HCT116 (cell line): ENCODE results near the gene SPATA19. TPM values are rescaled to one million over a fixed set of nuclear protein-coding genes. Genes with fewer than 3 reads are reported as not detected.
"Not testable (repeated sequence)": the region's sequence is repeated elsewhere in the genome, so short reads cannot be mapped to it uniquely, and the experiment has no call there.

Source experiments
- ATAC-seq: fragments of 200-7000 bp; cut with Tn5 transposase; 2 replicates; pipeline ENCODE4 v1.9.1; 2020; ENCODE audit warnings: mild to moderate bottlenecking, moderate library complexity
- BruUV-seq: library from RNA; stranded (reverse); fragments of 400-500 nt; replicated peaks from 2 replicates; lab custom pipeline; 2021; lab: Mats Ljungman, UMichigan
- CTCF ChIA-PET: fragments of 300-600 bp; sonication (Branson Sonifier 250); formaldehyde crosslinking; loops from one replicate; lab custom pipeline; 2021; ENCODE audit warnings: antibody characterized with exemption; lab: Charles Lee
- POLR2A ChIA-PET: fragments of 300-600, 350-600 bp; sonication (Branson Sonifier 250); formaldehyde crosslinking; loops from one replicate; lab custom pipeline; 2021; ENCODE audit warnings: antibody characterized with exemption; lab: Charles Lee
- RAD21 ChIA-PET, 2 experiments: fragments of 300-600 bp; sonication (Branson Sonifier 250); formaldehyde crosslinking; loops; one replicate each; lab custom pipeline; 2023; ENCODE audit warnings: low total read pairs in 2 of 2; ENCODE audit not compliant: uncharacterized antibody in 2 of 2, unreplicated experiment in 2 of 2, low non-redundant PET in 1 of 2; lab: Charles Lee
- DNase-seq: peaks from one replicate; pipeline ENCODE4 v3.0.0-alpha.2; 2010; ENCODE audit warnings: low read depth, low spot score
- H2AFZ ChIP-seq: fragments of 200-600 bp; shearing (Covaris generic), sonication (generic); 2 replicates; pipeline ENCODE4 v1.6.1; 2017; ENCODE audit warnings: low read depth, mixed run types, mixed read lengths, antibody characterized with exemption, low read length; ENCODE audit not compliant: poor library complexity, severe bottlenecking
- H3K27ac ChIP-seq: 2 replicates; pipeline ENCODE4 v1.5.1; 2012; ENCODE audit warnings: low read depth, low read length
- H3K27me3 ChIP-seq: fragments of 200-600 bp; sonication (generic); 2 replicates; pipeline ENCODE4 v1.6.1; 2016; ENCODE audit warnings: mixed run types, low read length, mixed read lengths; ENCODE audit not compliant: insufficient read depth
- H3K36me3 ChIP-seq, 2 experiments: fragments of 200-500 bp in 1 of 2; fragments of 200-600 bp in 1 of 2; sonication (Bioruptor generic) in 1 of 2; sonication (generic) in 1 of 2; 2 replicates each; pipeline versions ENCODE4 v1.5.1 to v1.6.1; 2014 to 2016; ENCODE audit warnings: low read length in 2 of 2, inconsistent platforms in 1 of 2, mixed read lengths in 1 of 2, mixed run types in 1 of 2; ENCODE audit not compliant: insufficient read depth in 2 of 2, control insufficient read depth in 1 of 2
- H3K4me1 ChIP-seq, 2 experiments: fragments of 200-600 bp in 1 of 2; sonication (generic) in 1 of 2; 2 replicates each; pipeline versions ENCODE4 v1.5.1 to v1.6.1; 2012 to 2017; ENCODE audit warnings: low read length in 2 of 2, inconsistent platforms in 1 of 2, mild to moderate bottlenecking in 1 of 2, mixed read lengths in 1 of 2, mixed run types in 1 of 2, moderate library complexity in 1 of 2; ENCODE audit not compliant: insufficient read depth in 2 of 2, control insufficient read depth in 1 of 2
- H3K4me2 ChIP-seq: fragments of 200-600 bp; sonication (generic); 2 replicates; pipeline ENCODE4 v1.6.1; 2017; ENCODE audit warnings: mixed run types, low read length, mixed read lengths
- H3K4me3 ChIP-seq, 2 experiments: fragments of 200-600 bp in 1 of 2; sonication (generic) in 1 of 2; replicated peaks in 1 of 2; 2 replicates each; pipeline ENCODE4 v1.5.1; 2011 to 2016; ENCODE audit warnings: low read length in 2 of 2, control low read depth in 1 of 2, low read depth in 1 of 2, mild to moderate bottlenecking in 1 of 2, mixed read lengths in 1 of 2, mixed run types in 1 of 2
- H3K79me2 ChIP-seq: fragments of 200-600 bp; sonication (generic); 2 replicates; pipeline ENCODE4 v1.6.1; 2017; ENCODE audit warnings: mild to moderate bottlenecking, mixed run types, low read length, moderate library complexity, mixed read lengths; ENCODE audit not compliant: insufficient read depth
- H3K9ac ChIP-seq: fragments of 200-600 bp; sonication (generic); 2 replicates; pipeline ENCODE4 v1.6.1; 2016; ENCODE audit warnings: low read length, mixed read lengths
- H3K9me2 ChIP-seq: fragments of 200-600 bp; sonication (generic), shearing (Covaris generic); 2 replicates; pipeline ENCODE4 v1.6.1; 2017; ENCODE audit warnings: mixed run types, mild to moderate bottlenecking, moderate library complexity; ENCODE audit not compliant: insufficient read depth
- H3K9me3 ChIP-seq, 2 experiments: fragments of 200-500 bp in 1 of 2; fragments of 200-600 bp in 1 of 2; sonication (Bioruptor generic) in 1 of 2; sonication (generic) in 1 of 2; 2 replicates each; pipeline ENCODE4 v1.6.1; 2014 to 2017; ENCODE audit warnings: low read length in 2 of 2, mixed read lengths in 2 of 2, inconsistent platforms in 1 of 2, low read depth in 1 of 2, mild to moderate bottlenecking in 1 of 2, mixed run types in 1 of 2, moderate library complexity in 1 of 2; ENCODE audit not compliant: control insufficient read depth in 1 of 2, insufficient read depth in 1 of 2
- H4K20me1 ChIP-seq: fragments of 200-600 bp; sonication (generic), shearing (Covaris generic); 2 replicates; pipeline ENCODE4 v1.6.1; 2017; ENCODE audit warnings: mixed run types, mild to moderate bottlenecking, moderate library complexity; ENCODE audit not compliant: insufficient read depth
- CBX3 ChIP-seq: IDR thresholded peaks from 2 replicates; pipeline ENCODE4 v1.6.1; 2012; ENCODE audit warnings: low read depth
- EZH2 ChIP-seq: fragments of 200-600 bp; sonication (generic); IDR thresholded peaks from 2 replicates; pipeline ENCODE4 v1.6.1; 2017; ENCODE audit warnings: antibody characterized with exemption, mixed run types
- EZH2phosphoT487 ChIP-seq: fragments of 200-600 bp; IDR thresholded peaks from 2 replicates; pipeline ENCODE4 v1.6.1; 2018; ENCODE audit warnings: antibody characterized with exemption, borderline replicate concordance
- FOSL1 ChIP-seq: IDR thresholded peaks from 2 replicates; pipeline ENCODE4 v1.6.1; 2012; ENCODE audit warnings: low read depth
- JUND ChIP-seq: IDR thresholded peaks from 2 replicates; pipeline ENCODE4 v1.6.1; 2012
- MAX ChIP-seq: IDR thresholded peaks from 2 replicates; pipeline ENCODE4 v1.6.1; 2012
- POLR2AphosphoS5 ChIP-seq: IDR thresholded peaks from 2 replicates; pipeline ENCODE4 v1.6.1; 2011; ENCODE audit warnings: mild to moderate bottlenecking, low read depth, low read length, moderate library complexity
- SIN3A ChIP-seq: IDR thresholded peaks from 2 replicates; pipeline ENCODE4 v1.6.1; 2012; ENCODE audit warnings: low read depth
- SRF ChIP-seq: IDR thresholded peaks from 2 replicates; pipeline ENCODE4 v1.6.1; 2012; ENCODE audit warnings: low read depth
- TCF7L2 ChIP-seq: IDR thresholded peaks from 2 replicates; pipeline ENCODE4 v1.7.0; 2011; ENCODE audit warnings: borderline replicate concordance, inconsistent platforms; ENCODE audit not compliant: insufficient read depth, insufficient read length; ENCODE audit errors: extremely low read depth
- YY1 ChIP-seq: IDR thresholded peaks from 2 replicates; pipeline ENCODE4 v1.6.1; 2011; ENCODE audit warnings: low read length, low read depth, moderate library complexity, mild to moderate bottlenecking; ENCODE audit not compliant: insufficient replicate concordance; ENCODE audit errors: extremely low read depth
- ZFX ChIP-seq: fragments of 450-650 bp; IDR thresholded peaks from 2 replicates; pipeline ENCODE4 v1.6.1; 2017
- ZNF274 ChIP-seq: fragments of 200-500 bp; sonication (Bioruptor generic); IDR thresholded peaks from 2 replicates; pipeline ENCODE4 v1.6.1; 2014; ENCODE audit warnings: mild to moderate bottlenecking, low read depth, low read length, inconsistent platforms
- intact Hi-C: fragments of 100-400 bp; cut with micrococcal nuclease; formaldehyde crosslinking; loops from 2 replicates; pipeline ENCODE4 v1.10.0; 2022
- total RNA-seq: library from RNA; stranded (reverse); gene quantifications from one replicate; pipeline ENCODE4 v1.2.1, GENCODE V29; 2021; ENCODE audit not compliant: unreplicated experiment

Gene SPATA19
- total RNA-seq, 1 experiment from 2014 or later = not detected

- intact Hi-C loops, H3K9me3 ChIP-seq, H4K20me1 ChIP-seq, BruUV-seq, H3K9ac ChIP-seq, H3K27ac ChIP-seq, H3K9me2 ChIP-seq, RAD21 ChIA-PET, H3K4me2 ChIP-seq, DNase-seq, H3K4me1 ChIP-seq, H3K27me3 ChIP-seq, ATAC-seq, H3K79me2 ChIP-seq, H3K4me3 ChIP-seq, CTCF ChIA-PET, H2AFZ ChIP-seq, POLR2A ChIA-PET, H3K36me3 ChIP-seq: not testable (repeated sequence)
Measured at GRCh38 chr11:133854330-133854960, 9.1 kb upstream of the SPATA19 start.

DNA sequence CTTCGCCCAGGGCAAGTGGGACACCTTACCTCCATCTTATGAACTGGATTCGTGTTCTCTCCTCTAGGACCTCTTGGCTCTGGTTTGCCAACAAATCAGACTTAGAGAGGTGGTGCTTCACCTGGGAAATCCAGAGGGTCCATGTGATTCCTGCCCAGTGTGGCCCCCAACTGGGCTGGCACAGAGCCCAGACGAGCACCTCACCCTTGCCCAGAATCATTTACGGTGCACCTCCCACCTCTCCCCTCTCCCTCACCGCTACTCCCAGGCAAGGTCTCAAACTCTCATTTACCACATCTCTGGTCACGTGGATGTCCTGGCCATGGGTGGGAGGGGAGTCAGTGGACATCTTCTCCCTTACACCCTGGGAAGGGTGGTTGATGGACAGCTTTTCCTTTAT lies 1.1 kb downstream of the SPATA19 start:
- no peak overlapping the region for H3K9ac ChIP-seq
- H3K4me1 ChIP-seq = peaks cover 0 to 6% of the 10 kb centered on the region in 2 experiments; a peak in 1 of 4 replicates
- RAD21 ChIA-PET = no interaction called here
- H3K4me3 ChIP-seq = no peak overlapping the region
- CTCF ChIA-PET = no interaction called here
- no peak overlapping the region for H2AFZ ChIP-seq
- DNase-seq (no peak), ATAC-seq (no peak)
- no peak overlapping the region for H3K27ac ChIP-seq
- H3K79me2 ChIP-seq = no peaks in the 10 kb centered on the region
- POLR2A ChIA-PET = no interaction called here
- TF ChIP-seq POLR2AphosphoS5 (no peak), SRF (no peak), EZH2 (no peak), MAX (no peak), TCF7L2 (no peak), YY1 (no peak), FOSL1 (no peak), CBX3 (no peak), ZFX (no peak), EZH2phosphoT487 (no peak), SIN3A (no peak), JUND (no peak), ZNF274 (no peak)
- no peaks in the 10 kb centered on the region for H4K20me1 ChIP-seq
- peaks cover 15% of the 10 kb centered on the region; the same call in 1 of the 2 replicates for H3K27me3 ChIP-seq
- no peaks in the 10 kb centered on the region for H3K36me3 ChIP-seq
- no peak overlapping the region for H3K4me2 ChIP-seq
- no peaks in the 10 kb centered on the region for H3K9me2 ChIP-seq
- H3K9me3 ChIP-seq = no peaks in the 10 kb centered on the region
- no TSS peak for BruUV-seq
- intact Hi-C loops = no loop called here
